ENCODE data around the gene NUDT4. TPM values are rescaled to one million over a fixed set of nuclear protein-coding genes. Genes with fewer than 3 reads are reported as not detected.
"Not testable (repeated sequence)": the region's sequence is repeated elsewhere in the genome, so short reads cannot be mapped to it uniquely, and the experiment has no call there.

NUDT4 gene
- total RNA-seq, 3 donors from 2014 or later (not counting 1 experiment from before 2014, with no cell fraction given): 51.6 to 61.5 (median 52.2) TPM

DNA sequence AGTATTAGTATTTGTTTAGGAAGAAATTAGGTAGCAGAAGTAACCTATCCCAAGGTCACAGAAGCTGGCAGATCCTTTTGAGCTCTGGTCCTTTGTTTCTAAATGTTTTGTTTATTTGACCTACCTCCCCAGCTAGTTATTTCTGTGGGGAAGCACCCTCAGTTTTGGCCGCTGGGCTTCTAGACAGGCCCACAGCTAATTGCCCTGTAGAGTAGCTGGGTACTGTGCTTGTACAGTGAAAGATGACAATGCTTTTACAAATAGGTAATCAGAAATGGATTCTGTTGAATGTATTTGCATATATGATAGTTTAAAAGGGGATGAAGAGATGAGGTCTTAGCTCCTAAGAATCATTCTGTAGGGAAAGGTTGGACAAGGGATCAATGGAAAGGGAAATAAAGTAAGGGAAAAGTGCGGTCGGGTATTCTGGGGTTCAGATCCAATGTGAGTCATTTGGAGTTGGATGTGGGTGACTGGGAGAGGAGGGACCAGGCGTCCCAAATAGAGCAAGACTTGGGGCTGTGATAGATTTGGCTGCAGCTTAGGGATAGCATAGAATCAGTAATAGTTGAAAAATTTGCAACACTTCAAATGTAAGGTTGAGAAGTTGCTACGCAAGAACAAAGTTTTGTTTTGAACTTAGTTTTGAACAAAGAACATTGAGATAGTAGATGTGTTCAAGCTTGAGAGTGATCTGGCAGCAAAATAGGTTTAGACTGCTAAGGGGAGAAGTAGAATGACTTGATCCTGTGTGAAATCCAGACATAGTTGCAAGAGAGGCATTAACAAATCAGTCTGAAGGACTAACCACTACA is 3.6 kb downstream of the NUDT4 start:
- Histone ChIP-seq H3K4me1 (ENCODE audit: control insufficient read depth, insufficient read depth, low read length) (peaks cover 14% of the 10 kb centered on the region), H3K4me3 (ENCODE audit: low read length) (no peak overlapping the region), H3K27ac (ENCODE audit: low read length) (no peak overlapping the region), H3K9me3 (ENCODE audit: control insufficient read depth, insufficient read depth, low read length) (no peaks in the 10 kb centered on the region), H3K36me3 (ENCODE audit: control insufficient read depth, insufficient read depth, low read length) (no peaks in the 10 kb centered on the region), H3K27me3 (ENCODE audit: control insufficient read depth, insufficient read depth, low read length) (no peaks in the 10 kb centered on the region)
- TF ChIP-seq, protein P1, sequence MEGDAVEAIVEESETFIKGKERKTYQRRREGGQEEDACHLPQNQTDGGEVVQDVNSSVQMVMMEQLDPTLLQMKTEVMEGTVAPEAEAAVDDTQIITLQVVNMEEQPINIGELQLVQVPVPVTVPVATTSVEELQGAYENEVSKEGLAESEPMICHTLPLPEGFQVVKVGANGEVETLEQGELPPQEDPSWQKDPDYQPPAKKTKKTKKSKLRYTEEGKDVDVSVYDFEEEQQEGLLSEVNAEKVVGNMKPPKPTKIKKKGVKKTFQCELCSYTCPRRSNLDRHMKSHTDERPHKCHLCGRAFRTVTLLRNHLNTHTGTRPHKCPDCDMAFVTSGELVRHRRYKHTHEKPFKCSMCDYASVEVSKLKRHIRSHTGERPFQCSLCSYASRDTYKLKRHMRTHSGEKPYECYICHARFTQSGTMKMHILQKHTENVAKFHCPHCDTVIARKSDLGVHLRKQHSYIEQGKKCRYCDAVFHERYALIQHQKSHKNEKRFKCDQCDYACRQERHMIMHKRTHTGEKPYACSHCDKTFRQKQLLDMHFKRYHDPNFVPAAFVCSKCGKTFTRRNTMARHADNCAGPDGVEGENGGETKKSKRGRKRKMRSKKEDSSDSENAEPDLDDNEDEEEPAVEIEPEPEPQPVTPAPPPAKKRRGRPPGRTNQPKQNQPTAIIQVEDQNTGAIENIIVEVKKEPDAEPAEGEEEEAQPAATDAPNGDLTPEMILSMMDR (IDR thresholded peaks at IDR 0.05): no peak
- WGBS (ENCODE audit: insufficient coverage): 84% methylated on average over 5 of the region's 5 CpGs
- no peak for ATAC-seq
- intact Hi-C loops (cut with micrococcal nuclease): no loop called here
- Mint-ChIP-seq H3K27me3 (ENCODE audit: low read depth in 2 of 2) (peaks cover 0 to 2% of the 10 kb centered on the region in 2 donors), H3K4me1 (peaks cover 42 to 52% of the 10 kb centered on the region in 2 donors), H3K9me3 (no peaks in the 10 kb centered on the region), H3K4me3 (peak overlapping the region; percentile 99), H3K27ac (no peak overlapping the region), H3K36me3 (no peaks in the 10 kb centered on the region)
- no peak for DNase-seq

DNA sequence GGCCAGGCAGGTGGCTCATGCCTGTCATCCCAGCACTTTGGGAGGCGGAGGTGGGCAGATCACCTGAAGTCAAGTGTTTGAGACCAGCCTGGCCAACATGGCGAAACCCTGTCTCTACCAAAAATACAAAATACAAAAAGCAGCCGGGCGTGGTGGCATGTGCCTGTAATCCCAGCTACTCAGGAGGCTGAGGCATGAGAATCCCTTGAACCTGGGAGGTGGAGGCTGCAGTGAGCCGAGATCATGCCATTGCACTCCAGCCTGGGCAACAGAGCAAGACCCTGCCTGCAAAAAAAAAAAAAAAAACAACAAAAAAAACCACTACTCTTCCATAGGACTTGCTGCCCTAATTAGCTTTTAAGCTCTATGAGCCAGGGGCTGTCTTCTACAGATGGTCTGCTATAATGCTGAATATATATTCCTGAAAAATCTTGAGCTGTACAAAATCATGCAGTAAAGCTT is 4.3 kb downstream of the NUDT4 start:
- 92% methylated on average over 5 of the region's 5 CpGs for WGBS (ENCODE audit: insufficient coverage)
- H3K27ac Mint-ChIP-seq; H3K36me3 ChIP-seq (ENCODE audit: control insufficient read depth, insufficient read depth, low read length); H3K27me3 ChIP-seq (ENCODE audit: control insufficient read depth, insufficient read depth, low read length); H3K36me3 Mint-ChIP-seq; DNase-seq; intact Hi-C loops (cut with micrococcal nuclease); H3K4me3 ChIP-seq (ENCODE audit: low read length); H3K9me3 ChIP-seq (ENCODE audit: control insufficient read depth, insufficient read depth, low read length); H3K27ac ChIP-seq (ENCODE audit: low read length); ATAC-seq; H3K27me3 Mint-ChIP-seq (ENCODE audit: low read depth in 2 of 2); H3K9me3 Mint-ChIP-seq; H3K4me1 ChIP-seq (ENCODE audit: control insufficient read depth, insufficient read depth, low read length); H3K4me3 Mint-ChIP-seq: not testable (repeated sequence)
- H3K4me1 Mint-ChIP-seq: peaks cover 42 to 52% of the 10 kb centered on the region in 2 donors

DNA sequence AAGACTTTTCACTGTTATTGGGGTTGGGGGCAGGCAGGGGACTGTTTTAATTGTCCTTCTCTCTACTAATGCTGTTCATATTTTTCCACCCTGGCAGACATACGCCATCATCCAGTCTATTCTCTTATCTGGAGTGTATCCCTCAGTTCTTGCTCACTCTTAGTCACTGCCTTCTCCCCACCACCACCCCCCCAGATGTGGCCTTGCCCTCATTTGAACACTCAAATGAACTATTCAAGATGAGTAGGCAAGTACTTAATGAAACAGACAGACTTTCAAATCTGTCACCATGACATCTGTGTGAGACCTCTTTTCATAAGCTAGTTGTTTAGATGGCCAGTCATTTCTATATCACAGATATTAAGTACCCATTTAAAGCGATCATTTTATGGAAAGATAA is 10.1 kb downstream of the NUDT4 start:
- no peaks in the 10 kb centered on the region for H3K9me3 Mint-ChIP-seq
- H3K36me3 ChIP-seq (ENCODE audit: control insufficient read depth, insufficient read depth, low read length): no peaks in the 10 kb centered on the region
- peak overlapping the region in 1 of 2 donors; percentile 29 for H3K27ac Mint-ChIP-seq
- H3K9me3 ChIP-seq (ENCODE audit: control insufficient read depth, insufficient read depth, low read length): no peaks in the 10 kb centered on the region
- H3K36me3 Mint-ChIP-seq: no peaks in the 10 kb centered on the region
- no peak overlapping the region for H3K27ac ChIP-seq (ENCODE audit: low read length)
- WGBS (ENCODE audit: insufficient coverage): 88% methylated on average over 1 of the region's 2 CpGs
- H3K27me3 ChIP-seq (ENCODE audit: control insufficient read depth, insufficient read depth, low read length): no peaks in the 10 kb centered on the region
- H3K4me1 ChIP-seq (ENCODE audit: control insufficient read depth, insufficient read depth, low read length): peaks cover 5% of the 10 kb centered on the region
- intact Hi-C loops (cut with micrococcal nuclease): no loop called here
- H3K4me3 Mint-ChIP-seq: no peak overlapping the region
- DNase-seq (no peak), ATAC-seq (no peak)
- TF ChIP-seq, protein P1 (IDR thresholded peaks at IDR 0.05): no peak
- peaks cover 9 to 22% of the 10 kb centered on the region in 2 donors for H3K4me1 Mint-ChIP-seq
- no peaks in the 10 kb centered on the region for H3K27me3 Mint-ChIP-seq (ENCODE audit: low read depth in 2 of 2)
- H3K4me3 ChIP-seq (ENCODE audit: low read length): no peak overlapping the region

DNA sequence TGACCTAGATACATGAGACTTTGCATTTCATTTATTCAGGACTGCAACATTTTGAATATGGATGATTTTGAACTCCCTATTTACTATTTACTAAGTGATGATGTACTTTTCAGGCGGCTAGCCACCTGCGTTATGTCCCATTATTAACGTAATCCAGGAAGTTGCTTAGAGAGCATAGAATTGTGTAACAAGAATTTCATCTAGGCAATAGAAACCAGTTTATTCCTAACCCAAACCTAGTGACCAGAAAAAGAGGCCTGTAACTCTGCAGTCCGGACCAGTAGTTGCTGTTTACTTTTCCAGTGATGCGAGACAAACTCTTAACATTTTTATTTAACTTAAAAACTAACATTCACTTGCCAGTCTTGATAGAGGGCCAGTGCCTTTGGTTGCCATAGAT is 12.3 kb downstream of the NUDT4 start:
- H3K4me1 Mint-ChIP-seq: peaks cover 7 to 17% of the 10 kb centered on the region in 2 donors
- Histone ChIP-seq H3K27me3 (ENCODE audit: control insufficient read depth, insufficient read depth, low read length) (no peaks in the 10 kb centered on the region), H3K27ac (ENCODE audit: low read length) (no peak overlapping the region), H3K4me3 (ENCODE audit: low read length) (no peak overlapping the region), H3K4me1 (ENCODE audit: control insufficient read depth, insufficient read depth, low read length) (peaks cover 5% of the 10 kb centered on the region), H3K9me3 (ENCODE audit: control insufficient read depth, insufficient read depth, low read length) (no peaks in the 10 kb centered on the region), H3K36me3 (ENCODE audit: control insufficient read depth, insufficient read depth, low read length) (no peaks in the 10 kb centered on the region)
- no peaks in the 10 kb centered on the region for H3K27me3 Mint-ChIP-seq (ENCODE audit: low read depth in 2 of 2)
- H3K27ac Mint-ChIP-seq: no peak overlapping the region
- no peaks in the 10 kb centered on the region for H3K36me3 Mint-ChIP-seq
- H3K4me3 Mint-ChIP-seq: no peak overlapping the region
- TF ChIP-seq, protein P1 (IDR thresholded peaks at IDR 0.05): no peak
- H3K9me3 Mint-ChIP-seq: no peaks in the 10 kb centered on the region
- intact Hi-C loops (cut with micrococcal nuclease): no loop called here
- ATAC-seq (no peak), DNase-seq (no peak)
- WGBS (ENCODE audit: insufficient coverage): 87% methylated on average over 2 of the region's 5 CpGs
